ENCODE results near the gene ZCCHC24. TPM values are rescaled to one million over a fixed set of nuclear protein-coding genes. Genes with fewer than 3 reads are reported as not detected.
"Not testable (repeated sequence)": the region's sequence is repeated elsewhere in the genome, so short reads cannot be mapped to it uniquely, and the experiment has no call there.

The ZCCHC24 gene
- total RNA-seq, 2 experiments from 2014 or later: 0.77 to 1.00 TPM

DNA sequence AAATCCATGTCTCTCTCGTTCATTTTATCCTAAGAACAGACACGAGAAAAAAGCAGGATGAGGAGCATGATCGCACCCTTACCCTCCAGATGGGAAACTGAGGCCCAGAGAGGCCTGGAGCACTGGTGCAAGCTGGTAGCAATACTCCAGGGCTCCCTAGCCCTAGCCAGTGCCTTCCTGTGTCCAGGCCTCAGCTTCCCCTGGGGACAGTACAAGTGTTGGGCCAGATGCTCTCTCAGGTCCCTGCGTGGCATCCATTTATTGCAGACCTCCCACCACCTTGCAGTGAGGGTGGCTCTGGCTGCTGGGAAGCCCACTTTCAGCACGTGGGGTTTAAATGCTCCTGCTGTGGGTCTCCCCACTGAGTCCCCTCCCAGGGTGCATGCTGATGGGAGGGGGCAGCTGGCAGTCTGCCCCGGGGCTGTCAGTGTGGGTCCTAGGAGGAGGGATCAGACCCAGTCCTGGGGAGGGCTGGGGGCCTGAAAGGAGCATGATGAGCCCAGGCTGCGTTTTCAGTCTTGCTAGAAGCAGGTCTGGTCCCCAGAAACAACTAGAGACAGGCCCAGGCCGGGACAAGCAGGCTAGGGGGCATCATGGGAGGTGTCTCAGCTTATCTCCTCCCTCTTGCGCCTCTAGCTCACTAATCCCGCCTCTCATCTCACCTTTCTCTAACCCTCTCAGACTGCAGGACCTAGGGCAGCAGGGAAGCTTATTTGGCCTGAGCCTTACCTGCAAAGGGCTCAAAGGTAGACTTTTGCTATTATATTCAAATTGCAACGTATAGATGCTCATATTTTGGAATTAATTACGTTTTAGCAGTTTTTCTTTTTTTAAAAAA is 98.8 kb downstream of the ZCCHC24 start:
- Mint-ChIP-seq H3K9me3 (no peaks in the 10 kb centered on the region), H3K4me1 (ENCODE audit: low read depth) (peaks cover 24% of the 10 kb centered on the region), H3K4me3 (peak overlapping the region; percentile 86), H3K27me3 (no peaks in the 10 kb centered on the region), H3K36me3 (peaks cover 32% of the 10 kb centered on the region), H3K27ac (peak overlapping the region; percentile 92)
- no peak for DNase-seq
- CTCF ChIA-PET: interaction anchor here (1.0 to 6.5 kb wide), 8 partner anchors 11 to 85 kb away, joined by 3 to 36 read pairs (median 9); no protein-coding TSS in a partner anchor
- POLR2A ChIA-PET: interaction anchor here (2.1 to 4.2 kb wide), 2 partner anchors 16 to 23 kb away, joined by 8 to 23 read pairs; no protein-coding TSS in a partner anchor
- intact Hi-C loops (cut with micrococcal nuclease): loop anchor here (1.0 to 10.0 kb wide), 7 partner anchors 15 to 858 kb away; partner anchors contain the start of gene ANXA11

DNA sequence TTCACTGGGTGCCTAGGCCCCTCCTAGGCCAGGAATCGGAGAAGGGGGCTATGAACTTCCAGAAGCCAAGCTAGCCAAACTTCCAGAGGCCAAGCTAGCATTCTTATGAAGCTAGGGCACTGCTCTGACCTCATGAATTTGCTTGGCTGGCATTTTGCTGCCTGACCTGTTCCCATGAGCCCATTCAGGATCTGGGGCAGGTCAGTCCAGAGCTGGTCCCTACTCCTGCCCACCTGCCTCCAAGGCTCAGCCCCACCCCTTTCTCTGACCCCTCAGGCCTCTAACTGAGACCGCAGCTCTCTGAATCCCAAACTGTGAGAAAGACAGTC is 99.4 kb downstream of the ZCCHC24 start:
- ChIA-PET POLR2A (interaction anchor here (1.3 to 4.2 kb wide), 4 partner anchors 15 to 103 kb away, joined by 4 to 23 read pairs (median 8); no protein-coding TSS in a partner anchor), CTCF (interaction anchor here (1.0 to 6.5 kb wide), 7 partner anchors 11 to 85 kb away, joined by 3 to 36 read pairs (median 6); no protein-coding TSS in a partner anchor)
- Mint-ChIP-seq H3K9me3 (no peaks in the 10 kb centered on the region), H3K4me1 (ENCODE audit: low read depth) (peaks cover 24% of the 10 kb centered on the region), H3K27ac (no peak overlapping the region), H3K36me3 (peaks cover 28% of the 10 kb centered on the region), H3K27me3 (no peaks in the 10 kb centered on the region), H3K4me3 (no peak overlapping the region)
- intact Hi-C loops (cut with micrococcal nuclease): loop anchor here (2.0 to 10.0 kb wide), 4 partner anchors 53 to 859 kb away; partner anchors contain the start of gene ANXA11
- DNase-seq: no peak

DNA sequence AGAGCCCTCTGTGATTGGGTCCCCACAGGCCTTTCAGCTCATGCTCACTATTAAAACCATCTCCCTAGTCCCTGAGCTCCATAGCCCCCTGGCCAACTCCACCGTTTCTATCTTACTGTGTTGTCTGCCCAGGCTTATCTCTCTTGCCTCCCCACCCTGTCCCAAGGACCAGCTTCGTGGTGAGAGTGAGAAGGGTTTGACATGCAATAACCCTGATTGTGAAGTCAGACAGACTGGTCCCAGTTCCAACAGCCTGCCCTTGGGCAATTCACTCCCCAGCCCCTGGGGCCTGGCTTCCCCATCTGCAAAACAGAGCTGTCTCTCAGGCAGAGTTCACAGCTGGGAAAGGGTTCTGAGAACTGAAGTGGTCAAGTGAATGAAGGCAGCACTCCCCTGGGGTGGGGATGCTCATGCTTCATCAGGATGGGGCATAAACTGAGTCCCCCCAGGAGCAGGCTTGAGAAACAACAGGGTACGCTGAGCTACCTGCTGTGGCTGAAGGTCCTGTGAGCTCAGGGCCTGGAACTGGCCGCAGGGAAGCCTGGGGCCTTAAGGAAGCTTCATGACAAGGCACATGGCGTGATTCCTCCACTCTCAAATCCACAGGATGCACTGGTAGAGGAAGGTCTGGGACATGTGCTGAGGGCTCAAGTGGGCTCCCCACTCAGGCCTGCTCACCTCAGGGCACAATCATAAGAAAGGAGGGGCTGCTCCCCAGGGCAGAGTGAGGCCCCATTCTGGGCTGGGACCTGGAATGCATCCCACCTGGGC is 100.0 kb downstream of the ZCCHC24 start:
- no peak overlapping the region for H3K27ac Mint-ChIP-seq
- H3K4me3 Mint-ChIP-seq: no peak overlapping the region
- ChIA-PET POLR2A (interaction anchor here (1.3 to 4.2 kb wide), 4 partner anchors 15 to 103 kb away, joined by 4 to 23 read pairs (median 8); no protein-coding TSS in a partner anchor), CTCF (interaction anchor here (1.0 to 6.5 kb wide), 10 partner anchors 10 to 84 kb away, joined by 3 to 36 read pairs (median 4); no protein-coding TSS in a partner anchor)
- intact Hi-C loops (cut with micrococcal nuclease): loop anchor here (2.0 to 10.0 kb wide), 4 partner anchors 53 to 859 kb away; partner anchors contain the start of gene ANXA11
- H3K9me3 Mint-ChIP-seq: no peaks in the 10 kb centered on the region
- no peak for DNase-seq
- peaks cover 24% of the 10 kb centered on the region for H3K4me1 Mint-ChIP-seq (ENCODE audit: low read depth)
- H3K36me3 Mint-ChIP-seq: peaks cover 24% of the 10 kb centered on the region
- H3K27me3 Mint-ChIP-seq: no peaks in the 10 kb centered on the region

- Mint-ChIP-seq H3K4me1 (ENCODE audit: low read depth) (peaks cover 16% of the 10 kb centered on the region), H3K36me3 (peaks cover 16% of the 10 kb centered on the region), H3K9me3 (no peaks in the 10 kb centered on the region), H3K4me3 (no peak overlapping the region), H3K27ac (no peak overlapping the region), H3K27me3 (no peaks in the 10 kb centered on the region)
- DNase-seq: no peak
- ChIA-PET CTCF (interaction anchor here (1.1 to 6.5 kb wide), 9 partner anchors 9 to 60 kb away, joined by 3 to 36 read pairs (median 4); no protein-coding TSS in a partner anchor), POLR2A (interaction anchor here (1.2 to 4.2 kb wide), 5 partner anchors 11 to 102 kb away, joined by 4 to 23 read pairs (median 8); no protein-coding TSS in a partner anchor)
- intact Hi-C loops (cut with micrococcal nuclease): loop anchor here (10.0 kb wide), 1 partner anchor 860 kb away; the partner anchor contains the start of gene ANXA11
These were observed 100.8 kb downstream of the ZCCHC24 start for GRCh38 chr10:79344502-79345195.

DNA sequence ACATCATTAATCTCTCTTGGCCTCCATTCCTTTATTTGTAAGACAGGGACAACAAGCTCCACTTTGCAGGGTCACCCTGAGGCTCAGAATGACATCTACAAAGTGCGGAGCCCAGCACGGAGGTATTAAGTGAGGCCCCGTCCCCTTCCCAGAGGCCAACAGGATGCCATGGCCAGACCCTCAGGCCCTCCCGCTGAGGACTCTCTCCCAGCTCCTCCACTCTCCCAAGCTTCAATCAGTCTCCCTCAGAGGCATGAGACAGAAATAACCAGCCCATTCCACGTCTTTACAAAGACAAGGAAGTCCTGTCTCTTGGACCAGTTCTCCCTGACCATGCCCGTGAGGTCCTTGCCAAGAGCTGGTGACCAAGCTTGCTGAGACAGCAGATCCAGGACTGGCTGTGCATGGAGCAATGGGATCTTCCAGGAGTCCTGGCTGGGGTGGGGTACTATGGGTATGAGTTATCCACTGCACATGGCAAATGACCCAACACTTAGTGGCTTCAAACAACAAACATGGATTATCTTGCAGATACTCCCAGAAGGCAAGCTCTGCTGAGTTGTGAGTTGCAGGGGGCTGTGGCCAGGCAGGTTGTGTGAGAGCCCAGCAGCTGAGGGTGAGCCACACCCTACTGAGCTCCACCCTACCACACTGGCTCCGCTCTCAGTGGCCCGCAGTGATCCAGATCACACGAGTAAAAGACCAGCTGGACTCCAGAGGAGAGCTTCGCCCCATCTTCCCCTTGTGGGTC is 102.4 kb downstream of the ZCCHC24 start:
- Mint-ChIP-seq H3K27me3 (no peaks in the 10 kb centered on the region), H3K36me3 (no peaks in the 10 kb centered on the region), H3K9me3 (no peaks in the 10 kb centered on the region), H3K4me1 (ENCODE audit: low read depth) (peaks cover 4% of the 10 kb centered on the region), H3K27ac (no peak overlapping the region), H3K4me3 (no peak overlapping the region)
- CTCF ChIA-PET: interaction anchor here (0.7 to 5.8 kb wide), 5 partner anchors 8 to 50 kb away, joined by 3 to 36 read pairs (median 3); no protein-coding TSS in a partner anchor
- intact Hi-C loops (cut with micrococcal nuclease): loop anchor here (10.0 kb wide), 1 partner anchor 862 kb away; the partner anchor contains the start of gene ANXA11
- POLR2A ChIA-PET: no interaction called here
- DNase-seq: peak; percentile 2

DNA sequence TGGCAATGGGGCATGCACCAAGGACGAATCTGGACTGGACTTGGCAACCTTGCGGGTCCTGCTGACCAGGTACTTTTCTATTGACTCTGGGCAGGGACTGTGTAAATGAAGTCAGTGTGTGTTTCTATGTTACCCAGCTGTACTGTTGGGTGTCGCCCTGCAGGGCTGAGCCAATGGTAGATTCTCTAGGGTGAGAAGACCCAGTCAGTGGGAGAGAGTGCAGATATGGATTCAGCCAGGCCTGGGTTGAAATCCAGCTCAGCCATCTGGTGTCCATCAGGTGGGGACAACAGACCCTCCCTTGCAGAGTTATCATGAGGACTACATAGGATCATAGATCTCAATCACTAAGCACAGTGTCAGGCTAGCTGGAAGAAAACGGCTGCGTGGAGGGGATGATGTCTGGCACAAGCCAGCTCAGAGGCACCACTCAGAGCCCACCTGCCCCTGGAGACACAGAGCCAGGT is 103.1 kb downstream of the ZCCHC24 start:
- no peak overlapping the region for H3K27ac Mint-ChIP-seq
- intact Hi-C loops (cut with micrococcal nuclease): loop anchor here (10.0 kb wide), 1 partner anchor 862 kb away; the partner anchor contains the start of gene ANXA11
- peaks cover 4% of the 10 kb centered on the region for H3K4me1 Mint-ChIP-seq (ENCODE audit: low read depth)
- no peaks in the 10 kb centered on the region for H3K36me3 Mint-ChIP-seq
- H3K27me3 Mint-ChIP-seq: no peaks in the 10 kb centered on the region
- ChIA-PET POLR2A (no interaction called here), CTCF (interaction anchor here (0.7 to 5.8 kb wide), 4 partner anchors 7 to 49 kb away, joined by 3 to 36 read pairs (median 3); no protein-coding TSS in a partner anchor)
- no peak overlapping the region for H3K4me3 Mint-ChIP-seq
- H3K9me3 Mint-ChIP-seq: no peaks in the 10 kb centered on the region
- peak; percentile 5 for DNase-seq

DNA sequence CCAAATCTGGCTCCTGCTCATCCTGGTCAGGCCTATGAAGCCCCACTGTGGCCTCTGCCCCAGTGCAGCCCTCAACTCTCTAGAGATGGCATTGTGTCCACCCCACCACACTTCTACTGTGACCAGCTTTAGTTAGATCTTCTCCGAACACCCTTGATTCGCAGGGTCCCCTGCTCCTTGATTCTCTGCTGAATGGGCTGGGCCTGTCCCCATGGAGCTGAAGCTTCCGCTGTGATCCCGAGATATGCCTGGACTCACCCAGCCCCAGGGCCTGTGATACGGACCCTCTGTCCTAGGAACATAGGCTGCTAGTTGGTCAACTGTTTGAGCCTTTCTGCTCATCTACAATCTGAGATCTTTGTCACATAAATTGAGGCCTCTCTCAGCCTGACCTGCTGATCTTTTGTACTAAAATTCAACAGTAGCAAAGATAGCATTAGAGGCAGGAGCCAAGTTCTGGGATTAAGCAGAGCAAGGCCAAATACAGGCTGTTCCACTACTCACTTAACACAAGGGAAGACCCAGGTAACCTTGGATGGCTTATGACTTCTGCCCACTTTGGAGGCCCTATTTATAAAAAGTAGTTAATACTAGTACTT is 104.7 kb downstream of the ZCCHC24 start:
- no peak for DNase-seq
- POLR2A ChIA-PET: interaction anchor here (0.6 kb wide), 1 partner anchor 10 kb away, joined by 3 read pairs; no protein-coding TSS in a partner anchor
- no peaks in the 10 kb centered on the region for H3K27me3 Mint-ChIP-seq
- H3K27ac Mint-ChIP-seq: no peak overlapping the region
- H3K9me3 Mint-ChIP-seq: no peaks in the 10 kb centered on the region
- no peak overlapping the region for H3K4me3 Mint-ChIP-seq
- no peaks in the 10 kb centered on the region for H3K4me1 Mint-ChIP-seq (ENCODE audit: low read depth)
- CTCF ChIA-PET: no interaction called here
- intact Hi-C loops (cut with micrococcal nuclease): loop anchor here (10.0 kb wide), 1 partner anchor 864 kb away; the partner anchor contains the start of gene ANXA11
- H3K36me3 Mint-ChIP-seq: no peaks in the 10 kb centered on the region

DNA sequence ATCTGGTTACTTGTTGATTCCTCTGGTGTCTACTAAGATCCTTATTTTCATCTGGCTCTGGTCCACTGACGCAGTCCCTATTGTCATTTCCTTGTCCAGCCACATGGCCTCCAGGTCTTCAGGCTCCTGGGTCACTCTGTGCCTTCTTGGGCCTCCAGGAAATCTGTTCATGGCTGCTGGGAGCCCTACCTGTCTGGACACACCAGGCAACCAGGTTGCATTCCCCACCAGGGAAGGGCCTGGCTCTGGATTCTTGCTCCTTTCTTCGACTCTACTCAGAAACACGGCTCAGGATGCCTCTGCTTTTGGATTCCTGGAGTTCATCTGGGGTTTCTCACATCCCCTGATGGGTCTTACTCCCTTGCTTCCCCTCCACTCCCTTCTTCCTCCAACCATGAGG is 106.2 kb downstream of the ZCCHC24 start:
- no peak overlapping the region for H3K27ac Mint-ChIP-seq
- ChIA-PET POLR2A (interaction anchor here (1.2 kb wide), 1 partner anchor 9 kb away, joined by 4 read pairs; no protein-coding TSS in a partner anchor), CTCF (no interaction called here)
- no peaks in the 10 kb centered on the region for H3K27me3 Mint-ChIP-seq
- DNase-seq: no peak
- no peak overlapping the region for H3K4me3 Mint-ChIP-seq
- H3K4me1 Mint-ChIP-seq (ENCODE audit: low read depth): peaks cover 8% of the 10 kb centered on the region
- H3K9me3 Mint-ChIP-seq: no peaks in the 10 kb centered on the region
- intact Hi-C loops (cut with micrococcal nuclease): no loop called here
- H3K36me3 Mint-ChIP-seq: no peaks in the 10 kb centered on the region

GRCh38 chr10:79337783-79338469 is 107.5 kb downstream of the ZCCHC24 start:
- peaks cover 16% of the 10 kb centered on the region for H3K4me1 Mint-ChIP-seq (ENCODE audit: low read depth)
- DNase-seq; H3K27ac Mint-ChIP-seq; intact Hi-C loops (cut with micrococcal nuclease); H3K9me3 Mint-ChIP-seq; H3K36me3 Mint-ChIP-seq; H3K4me3 Mint-ChIP-seq; CTCF ChIA-PET; H3K27me3 Mint-ChIP-seq: not testable (repeated sequence)
- POLR2A ChIA-PET: interaction anchor here (1.2 kb wide), 2 partner anchors 10 kb away, joined by 4 to 5 read pairs; no protein-coding TSS in a partner anchor

- H3K36me3 Mint-ChIP-seq: no peaks in the 10 kb centered on the region
- intact Hi-C loops (cut with micrococcal nuclease): no loop called here
- no peak for DNase-seq
- H3K4me3 Mint-ChIP-seq: no peak overlapping the region
- H3K9me3 Mint-ChIP-seq: no peaks in the 10 kb centered on the region
- ChIA-PET CTCF (interaction anchor here (4.7 kb wide), 1 partner anchor 9 kb away, joined by 36 read pairs; the partner anchor contains the start of gene PPIF), POLR2A (interaction anchor here (1.2 kb wide), 1 partner anchor 12 kb away, joined by 5 read pairs; no protein-coding TSS in a partner anchor)
- H3K27ac Mint-ChIP-seq: no peak overlapping the region
- H3K27me3 Mint-ChIP-seq: no peaks in the 10 kb centered on the region
- peaks cover 24% of the 10 kb centered on the region for H3K4me1 Mint-ChIP-seq (ENCODE audit: low read depth)
These were observed 108.7 kb downstream of the ZCCHC24 start for GRCh38 chr10:79336739-79337138.
